Ishikawa (cell line): ENCODE data around the gene EPB41L4B.

Experiments used
- CEBPB ChIP-seq: IDR thresholded peaks from 2 replicates; pipeline ENCODE4 v1.6.1; 2012
- CREB1 ChIP-seq: IDR thresholded peaks from 2 replicates; pipeline ENCODE4 v1.6.1; 2012; ENCODE audit warnings: low read depth
- EGR1 ChIP-seq: IDR thresholded peaks from 2 replicates; pipeline ENCODE4 v1.6.1; 2012
- EP300 ChIP-seq: IDR thresholded peaks from 2 replicates; pipeline ENCODE4 v1.6.1; 2012; ENCODE audit warnings: borderline replicate concordance
- FOXM1 ChIP-seq: IDR thresholded peaks from 2 replicates; pipeline ENCODE4 v1.6.1; 2012; ENCODE audit warnings: low read depth, borderline replicate concordance
- NFIC ChIP-seq: IDR thresholded peaks from 2 replicates; pipeline ENCODE4 v1.6.1; 2012
- RAD21 ChIP-seq: IDR thresholded peaks from 2 replicates; pipeline ENCODE4 v1.6.1; 2012; ENCODE audit warnings: low read depth
- TAF1 ChIP-seq: IDR thresholded peaks from 2 replicates; pipeline ENCODE4 v1.6.1; 2012; ENCODE audit warnings: low read depth, mild to moderate bottlenecking
- TCF12 ChIP-seq: IDR thresholded peaks from 2 replicates; pipeline ENCODE4 v1.6.1; 2012; ENCODE audit warnings: low read depth
- TEAD4 ChIP-seq: IDR thresholded peaks from 2 replicates; pipeline ENCODE4 v1.6.1; 2012
- USF1 ChIP-seq: IDR thresholded peaks from 2 replicates; pipeline ENCODE4 v1.6.1; 2012
- YY1 ChIP-seq: IDR thresholded peaks from 2 replicates; pipeline ENCODE4 v1.6.1; 2012; ENCODE audit warnings: low read depth
- ZBTB7A ChIP-seq: IDR thresholded peaks from 2 replicates; pipeline ENCODE4 v1.6.1; 2012; ENCODE audit warnings: low read depth
- TF ChIP-seq, protein P1 (sequence below): IDR thresholded peaks from 2 replicates; pipeline ENCODE4 v1.6.1; 2012
- TF ChIP-seq, protein P2 (sequence below): IDR thresholded peaks from 2 replicates; pipeline ENCODE4 v1.6.1; 2012; ENCODE audit warnings: low read depth, mild to moderate bottlenecking

EPB41L4B gene

DNA sequence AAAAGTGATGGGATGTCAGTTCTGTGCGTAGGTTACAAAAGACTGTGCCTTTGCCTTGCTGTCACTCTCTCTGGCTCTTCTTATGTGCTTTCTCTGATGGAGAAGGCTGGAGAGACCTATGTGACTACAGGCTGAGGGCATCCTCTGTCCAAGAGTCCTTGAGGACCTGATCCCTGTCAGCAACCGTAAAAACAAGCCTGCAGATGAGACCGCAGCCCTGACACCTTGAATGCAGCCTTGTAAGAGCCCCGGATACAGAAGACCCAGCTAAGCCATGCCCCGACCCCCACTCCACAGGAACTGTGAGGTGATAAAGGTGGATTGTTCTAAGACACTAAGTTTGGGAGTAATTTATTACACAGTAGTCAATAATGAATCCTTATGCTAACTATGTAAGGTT lies 121.2 kb downstream of the EPB41L4B start:
- TF ChIP-seq TCF12 (no peak), FOXM1 (no peak), ZBTB7A (no peak), TEAD4 (no peak), TAF1 (no peak)

DNA sequence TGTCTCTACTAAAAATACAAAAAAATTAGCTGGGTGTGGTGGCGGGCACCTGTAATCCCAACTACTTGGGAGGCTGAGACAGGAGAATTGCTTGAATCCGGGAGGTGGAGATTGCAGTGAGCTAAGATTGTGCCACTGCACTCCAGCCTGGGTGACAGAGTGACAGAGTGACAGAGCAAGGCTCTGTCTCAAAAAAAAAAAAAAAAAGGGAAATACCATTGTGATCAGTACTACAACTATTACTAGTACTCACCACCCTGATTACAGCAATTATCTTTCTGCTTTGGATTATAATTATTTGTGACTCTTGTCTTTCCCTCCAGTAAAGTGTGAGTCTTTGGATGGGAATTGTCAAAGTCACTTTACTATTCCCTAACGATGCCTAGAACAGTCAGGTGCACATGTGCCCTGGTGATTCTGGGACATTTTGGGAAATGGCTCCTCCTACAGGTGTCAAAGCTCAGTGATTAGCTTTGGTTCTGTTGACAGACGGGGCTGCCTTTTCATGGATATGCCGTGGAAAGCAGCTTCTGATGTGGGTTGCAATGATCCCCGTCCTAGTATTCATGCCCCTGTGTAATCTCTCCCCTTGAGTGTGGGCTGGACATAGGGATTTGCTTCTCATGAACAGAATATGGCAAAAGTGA lies 122.0 kb downstream of the EPB41L4B start:
- TF ChIP-seq NFIC (no peak), CREB1 (no peak), USF1 (no peak), RAD21 (peak; percentile 68), TEAD4 (no peak)

DNA sequence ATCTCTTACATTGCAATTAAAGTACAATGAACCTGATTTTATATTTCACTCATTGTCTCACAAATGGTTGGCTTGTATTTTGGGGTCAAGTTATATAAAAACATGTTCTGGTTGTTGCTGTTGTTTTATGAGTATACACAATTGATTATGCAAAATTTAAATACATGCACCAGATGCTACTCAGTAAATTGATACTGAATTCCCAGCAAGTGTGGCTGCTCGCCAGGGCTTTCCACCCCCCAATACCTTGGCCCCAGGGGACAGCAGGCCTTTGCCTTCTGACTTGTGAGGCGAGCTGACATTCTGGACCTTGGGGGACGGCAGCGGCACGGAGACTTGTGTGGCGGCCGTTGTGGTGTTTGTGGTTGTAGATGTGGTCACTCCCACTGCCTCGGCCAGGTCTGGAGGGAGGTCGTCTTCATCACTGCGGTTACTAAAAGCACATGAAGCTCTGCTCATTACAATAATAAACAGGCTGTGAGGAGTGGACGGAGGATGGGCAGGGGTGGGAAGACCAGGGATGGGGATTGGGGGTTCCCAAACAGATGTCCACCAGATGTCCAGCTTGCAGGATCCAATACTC lies 126.8 kb downstream of the EPB41L4B start:
- TF ChIP-seq CREB1 = no peak
- TF ChIP-seq USF1 = no peak
- no peak for TF ChIP-seq TEAD4
- TF ChIP-seq FOXM1 = no peak

GRCh38 chr9:109192732-109193361 lies 128.0 kb downstream of the EPB41L4B start:
- TF ChIP-seq EP300 = no peak
- peak; percentile 51 for TF ChIP-seq RAD21
- no peak for TF ChIP-seq CEBPB

DNA sequence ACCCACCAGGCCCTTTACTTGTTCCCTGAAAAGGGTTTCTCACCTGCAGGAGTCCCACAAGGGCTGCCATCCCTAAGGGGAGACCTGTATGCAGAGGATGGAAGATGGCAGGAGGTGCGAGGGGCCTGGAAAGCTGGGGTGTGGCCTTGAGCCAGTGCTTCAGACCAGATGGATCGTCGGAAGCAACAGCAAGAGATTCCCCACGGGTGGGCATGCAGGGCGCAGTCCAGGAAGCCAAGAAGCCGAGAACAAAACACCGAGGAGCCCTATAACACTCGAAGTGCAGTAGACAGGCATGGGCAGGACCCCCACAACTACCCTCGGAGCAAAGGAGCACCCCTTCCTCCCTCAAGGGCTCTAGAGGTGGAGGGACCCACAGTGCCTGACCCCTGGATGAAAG lies 129.1 kb downstream of the EPB41L4B start:
- TF ChIP-seq TCF12 (no peak), CREB1 (no peak), TEAD4 (no peak), RAD21 (no peak), NFIC (no peak), CEBPB (no peak), EP300 (no peak), YY1 (no peak), USF1 (no peak), TAF1 (no peak), EGR1 (no peak), ZBTB7A (no peak)
- TF ChIP-seq, protein P1, sequence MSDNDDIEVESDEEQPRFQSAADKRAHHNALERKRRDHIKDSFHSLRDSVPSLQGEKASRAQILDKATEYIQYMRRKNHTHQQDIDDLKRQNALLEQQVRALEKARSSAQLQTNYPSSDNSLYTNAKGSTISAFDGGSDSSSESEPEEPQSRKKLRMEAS = no peak
- TF ChIP-seq, protein P2, sequence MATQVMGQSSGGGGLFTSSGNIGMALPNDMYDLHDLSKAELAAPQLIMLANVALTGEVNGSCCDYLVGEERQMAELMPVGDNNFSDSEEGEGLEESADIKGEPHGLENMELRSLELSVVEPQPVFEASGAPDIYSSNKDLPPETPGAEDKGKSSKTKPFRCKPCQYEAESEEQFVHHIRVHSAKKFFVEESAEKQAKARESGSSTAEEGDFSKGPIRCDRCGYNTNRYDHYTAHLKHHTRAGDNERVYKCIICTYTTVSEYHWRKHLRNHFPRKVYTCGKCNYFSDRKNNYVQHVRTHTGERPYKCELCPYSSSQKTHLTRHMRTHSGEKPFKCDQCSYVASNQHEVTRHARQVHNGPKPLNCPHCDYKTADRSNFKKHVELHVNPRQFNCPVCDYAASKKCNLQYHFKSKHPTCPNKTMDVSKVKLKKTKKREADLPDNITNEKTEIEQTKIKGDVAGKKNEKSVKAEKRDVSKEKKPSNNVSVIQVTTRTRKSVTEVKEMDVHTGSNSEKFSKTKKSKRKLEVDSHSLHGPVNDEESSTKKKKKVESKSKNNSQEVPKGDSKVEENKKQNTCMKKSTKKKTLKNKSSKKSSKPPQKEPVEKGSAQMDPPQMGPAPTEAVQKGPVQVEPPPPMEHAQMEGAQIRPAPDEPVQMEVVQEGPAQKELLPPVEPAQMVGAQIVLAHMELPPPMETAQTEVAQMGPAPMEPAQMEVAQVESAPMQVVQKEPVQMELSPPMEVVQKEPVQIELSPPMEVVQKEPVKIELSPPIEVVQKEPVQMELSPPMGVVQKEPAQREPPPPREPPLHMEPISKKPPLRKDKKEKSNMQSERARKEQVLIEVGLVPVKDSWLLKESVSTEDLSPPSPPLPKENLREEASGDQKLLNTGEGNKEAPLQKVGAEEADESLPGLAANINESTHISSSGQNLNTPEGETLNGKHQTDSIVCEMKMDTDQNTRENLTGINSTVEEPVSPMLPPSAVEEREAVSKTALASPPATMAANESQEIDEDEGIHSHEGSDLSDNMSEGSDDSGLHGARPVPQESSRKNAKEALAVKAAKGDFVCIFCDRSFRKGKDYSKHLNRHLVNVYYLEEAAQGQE = no peak

DNA sequence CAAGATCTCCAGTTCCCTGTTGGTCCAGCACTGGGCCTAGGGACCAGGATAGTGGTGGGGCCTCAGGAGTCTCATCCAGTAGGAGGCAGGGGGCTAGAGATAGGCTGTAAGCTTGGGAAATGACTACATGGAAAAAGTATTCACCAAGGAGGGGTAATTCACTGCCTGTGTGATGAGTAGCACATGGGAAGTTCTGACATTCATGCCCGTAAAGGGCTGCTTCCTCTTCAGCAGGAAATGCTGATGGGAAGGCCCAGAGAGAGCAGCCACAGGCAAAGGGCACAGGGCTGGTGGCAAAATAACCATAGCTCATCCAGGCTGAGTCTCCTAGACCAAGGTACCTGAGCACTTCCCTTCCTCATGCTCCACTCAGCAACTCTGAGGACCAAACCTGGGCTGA lies 130.7 kb downstream of the EPB41L4B start:
- TF ChIP-seq FOXM1 (no peak), RAD21 (no peak), EP300 (no peak), EGR1 (no peak), USF1 (no peak), ZBTB7A (no peak), CREB1 (no peak), CEBPB (no peak), TEAD4 (no peak), YY1 (no peak), TAF1 (no peak), TCF12 (no peak), NFIC (no peak)
- TF ChIP-seq, protein P1 = no peak
- TF ChIP-seq, protein P2 = no peak
